MM.1S (cell line): Measurements from ENCODE around the gene RHOT1.

Experiments
- EZH2phosphoT487 ChIP-seq: fragments of 300-600 bp; sonication (generic); IDR thresholded peaks from 2 replicates; pipeline ENCODE4 v1.6.1; 2018; ENCODE audit warnings: antibody characterized with exemption, low read length
- TF ChIP-seq, protein P1 (sequence below): fragments of 300-600 bp; sonication (generic); IDR thresholded peaks from 2 replicates; pipeline ENCODE4 v1.5.1; 2016; ENCODE audit warnings: antibody characterized with exemption, low read length, mixed read lengths

- TF ChIP-seq, protein P1, sequence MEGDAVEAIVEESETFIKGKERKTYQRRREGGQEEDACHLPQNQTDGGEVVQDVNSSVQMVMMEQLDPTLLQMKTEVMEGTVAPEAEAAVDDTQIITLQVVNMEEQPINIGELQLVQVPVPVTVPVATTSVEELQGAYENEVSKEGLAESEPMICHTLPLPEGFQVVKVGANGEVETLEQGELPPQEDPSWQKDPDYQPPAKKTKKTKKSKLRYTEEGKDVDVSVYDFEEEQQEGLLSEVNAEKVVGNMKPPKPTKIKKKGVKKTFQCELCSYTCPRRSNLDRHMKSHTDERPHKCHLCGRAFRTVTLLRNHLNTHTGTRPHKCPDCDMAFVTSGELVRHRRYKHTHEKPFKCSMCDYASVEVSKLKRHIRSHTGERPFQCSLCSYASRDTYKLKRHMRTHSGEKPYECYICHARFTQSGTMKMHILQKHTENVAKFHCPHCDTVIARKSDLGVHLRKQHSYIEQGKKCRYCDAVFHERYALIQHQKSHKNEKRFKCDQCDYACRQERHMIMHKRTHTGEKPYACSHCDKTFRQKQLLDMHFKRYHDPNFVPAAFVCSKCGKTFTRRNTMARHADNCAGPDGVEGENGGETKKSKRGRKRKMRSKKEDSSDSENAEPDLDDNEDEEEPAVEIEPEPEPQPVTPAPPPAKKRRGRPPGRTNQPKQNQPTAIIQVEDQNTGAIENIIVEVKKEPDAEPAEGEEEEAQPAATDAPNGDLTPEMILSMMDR: no peak
- TF ChIP-seq EZH2phosphoT487: no peak
Observed at GRCh38 chr17:32226886-32227285, 84.6 kb downstream of the RHOT1 start.
